A549 (cell line): ENCODE results near the gene ACOT11. TPM values are rescaled to one million over a fixed set of nuclear protein-coding genes. Genes with fewer than 3 reads are reported as not detected.

ENCODE experiments used
- ATAC-seq, 2 experiments: fragments of 200-7000 bp in 1 of 2; fragments of >200 bp in 1 of 2; cut with Nextera tagmentation in 1 of 2; cut with Tn5 transposase in 1 of 2; 3 replicates each; pipeline versions ENCODE4 v1.8.0 to v1.9.1; 2018 to 2020; ENCODE audit warnings: mild to moderate bottlenecking in 1 of 2, moderate library complexity in 1 of 2
- CTCF ChIA-PET: fragments of 300-600 bp; sonication (Branson Sonifier 250); formaldehyde crosslinking; extraction: SDS; loops from one replicate; lab custom pipeline; 2021; ENCODE audit warnings: antibody characterized with exemption, inconsistent platforms; lab: Yijun Ruan, JAX
- POLR2A ChIA-PET: fragments of 350-600 bp; formaldehyde crosslinking; extraction: SDS; loops from one replicate; lab custom pipeline; 2021; ENCODE audit warnings: antibody characterized with exemption, inconsistent platforms; lab: Yijun Ruan, JAX
- DNase-seq, 2 experiments: peaks; one replicate each; pipeline versions ENCODE4 v3.0.0 to v3.0.0-alpha.2; 2011 to 2016; ENCODE audit warnings: low read depth in 1 of 2, low spot score in 1 of 2
- FAIRE-seq: peaks from 2 replicates; lab custom pipeline; 2011; peaks lifted over from hg19 to GRCh38; lab: Jason Lieb, UNC
- H3K27ac ChIP-seq, 2 experiments: fragments of >200 bp; sonication (Bioruptor Twin); formaldehyde crosslinking; 3 replicates each; pipeline ENCODE4 v1.5.1; 2016 to 2017
- H3K4me1 ChIP-seq: fragments of >200 bp; sonication (Bioruptor Twin); formaldehyde crosslinking; 3 replicates; pipeline ENCODE4 v1.6.1; 2016
- H3K4me2 ChIP-seq: fragments of >200 bp; sonication (Bioruptor Twin); formaldehyde crosslinking; 3 replicates; pipeline ENCODE4 v1.6.1; 2016
- H3K4me3 ChIP-seq: fragments of >200 bp; sonication (Bioruptor Twin); formaldehyde crosslinking; 3 replicates; pipeline ENCODE4 v1.5.1; 2016
- H3K9me3 ChIP-seq: fragments of >200 bp; sonication (Bioruptor Twin); formaldehyde crosslinking; 3 replicates; pipeline ENCODE4 v1.6.1; 2016
- ATOH8 ChIP-seq: fragments of 250-450 bp; sonication (Bioruptor Pico); IDR thresholded peaks from 2 replicates; pipeline ENCODE4 v1.5.0; 2020; ENCODE audit warnings: low read depth, mild to moderate bottlenecking, moderate library complexity
- BHLHE40 ChIP-seq: IDR thresholded peaks from 2 replicates; pipeline ENCODE4 v1.6.1; 2012; ENCODE audit warnings: low read depth, low read length, inconsistent platforms
- CBX8 ChIP-seq: fragments of 200-600 bp; sonication (generic); IDR thresholded peaks from 2 replicates; pipeline ENCODE4 v1.6.1; 2016
- CEBPB ChIP-seq, 2 experiments: fragments of >200 bp in 1 of 2; sonication (Bioruptor Twin) in 1 of 2; formaldehyde crosslinking in 1 of 2; IDR thresholded peaks; 2 replicates each; pipeline ENCODE4 v1.6.1; 2012 to 2016
- CTCF ChIP-seq: fragments of >200 bp; sonication (Bioruptor Twin); formaldehyde crosslinking; IDR thresholded peaks from 3 replicates; pipeline ENCODE4 v1.5.1; 2016
- E2F6 ChIP-seq: IDR thresholded peaks from 2 replicates; pipeline ENCODE4 v1.6.1; 2012; ENCODE audit warnings: low read depth, borderline replicate concordance
- EHF ChIP-seq: fragments of 250-450 bp; sonication (Bioruptor Pico); IDR thresholded peaks from 2 replicates; pipeline ENCODE4 v1.5.0; 2020; ENCODE audit warnings: mild to moderate bottlenecking
- EHMT2 ChIP-seq: fragments of 200-600 bp; sonication (generic); IDR thresholded peaks from 2 replicates; pipeline ENCODE4 v1.6.1; 2016; ENCODE audit warnings: antibody characterized with exemption, low read depth, mild to moderate bottlenecking, moderate library complexity
- EP300 ChIP-seq, 2 experiments: fragments of >200 bp; sonication (Bioruptor Twin); formaldehyde crosslinking; IDR thresholded peaks; 2 replicates in 1 of 2; 3 replicates in 1 of 2; pipeline ENCODE4 v1.6.1; 2016 to 2017
- FOSB ChIP-seq: fragments of 250-450 bp; sonication (Bioruptor Pico); IDR thresholded peaks from 2 replicates; pipeline ENCODE4 v1.5.0; 2020; ENCODE audit warnings: mild to moderate bottlenecking, moderate library complexity
- FOSL2 ChIP-seq, 2 experiments: fragments of 450-650 bp in 1 of 2; fragments of >200 bp in 1 of 2; sonication (Bioruptor Twin) in 1 of 2; formaldehyde crosslinking; IDR thresholded peaks; 2 replicates each; pipeline versions ENCODE4 v1.5.0 to v1.6.1; 2016 to 2020; ENCODE audit warnings: mild to moderate bottlenecking in 1 of 2, moderate library complexity in 1 of 2
- FOXS1 ChIP-seq: fragments of 250-450 bp; sonication (Bioruptor Pico); IDR thresholded peaks from 2 replicates; pipeline ENCODE4 v1.5.0; 2020; ENCODE audit warnings: mild to moderate bottlenecking, moderate library complexity
- HDAC2 ChIP-seq: fragments of 200-600 bp; sonication (generic); IDR thresholded peaks from 2 replicates; pipeline ENCODE4 v1.6.1; 2016
- HOXA7 ChIP-seq: fragments of 250-450 bp; sonication (Bioruptor Pico); IDR thresholded peaks from 2 replicates; pipeline ENCODE4 v1.5.0; 2020; ENCODE audit warnings: mild to moderate bottlenecking, moderate library complexity
- HOXB13 ChIP-seq: fragments of 250-450 bp; sonication (Bioruptor Pico); IDR thresholded peaks from 2 replicates; pipeline ENCODE4 v1.5.0; 2020; ENCODE audit warnings: low read depth, mild to moderate bottlenecking, moderate library complexity
- HOXB5 ChIP-seq: fragments of 250-450 bp; sonication (Bioruptor Pico); IDR thresholded peaks from 2 replicates; pipeline ENCODE4 v1.5.0; 2020; ENCODE audit warnings: mild to moderate bottlenecking, moderate library complexity
- JUN ChIP-seq, 2 experiments: fragments of >200 bp; sonication (Bioruptor Twin); formaldehyde crosslinking; IDR thresholded peaks; 2 replicates in 1 of 2; 3 replicates in 1 of 2; pipeline ENCODE4 v1.6.1; 2016 to 2017
- KDM1A ChIP-seq: fragments of 200-600 bp; sonication (generic); IDR thresholded peaks from 2 replicates; pipeline ENCODE4 v1.6.1; 2016; ENCODE audit warnings: low read depth, mild to moderate bottlenecking
- KDM5A ChIP-seq: fragments of 200-600 bp; sonication (generic); IDR thresholded peaks from 2 replicates; pipeline ENCODE4 v1.6.1; 2016; ENCODE audit warnings: antibody characterized with exemption, mild to moderate bottlenecking
- MAX ChIP-seq: IDR thresholded peaks from 2 replicates; pipeline ENCODE4 v1.6.1; 2012
- MAZ ChIP-seq: fragments of 150-350 bp; IDR thresholded peaks from 2 replicates; pipeline ENCODE4 v1.6.1; 2014; ENCODE audit warnings: antibody characterized with exemption, low read depth, low read length, borderline replicate concordance
- NR3C1 ChIP-seq: fragments of >200 bp; sonication (Bioruptor Twin); formaldehyde crosslinking; IDR thresholded peaks from 3 replicates; pipeline ENCODE4 v1.6.1; 2017
- PBX3 ChIP-seq: IDR thresholded peaks from 2 replicates; pipeline ENCODE4 v1.6.1; 2012
- POLR2AphosphoS2 ChIP-seq: conservative IDR thresholded peaks from 2 replicates; pipeline ENCODE4 v1.6.1; 2012; ENCODE audit warnings: low read length, improper control_type of control experiment, inconsistent platforms
- RAD21 ChIP-seq, 2 experiments: fragments of >200 bp in 1 of 2; sonication (Bioruptor Twin) in 1 of 2; formaldehyde crosslinking in 1 of 2; IDR thresholded peaks in 1 of 2; conservative IDR thresholded peaks in 1 of 2; 2 replicates in 1 of 2; 3 replicates in 1 of 2; pipeline ENCODE4 v1.6.1; 2012 to 2018; ENCODE audit warnings: inconsistent platforms in 1 of 2
- RCOR1 ChIP-seq: fragments of 150-350 bp; IDR thresholded peaks from 2 replicates; pipeline ENCODE4 v1.6.1; 2014; ENCODE audit warnings: antibody characterized with exemption, low read length, low read depth
- SMC3 ChIP-seq: fragments of >200 bp; sonication (Bioruptor Twin); formaldehyde crosslinking; IDR thresholded peaks from 3 replicates; pipeline ENCODE4 v1.6.1; 2018; ENCODE audit warnings: inconsistent platforms
- ZFP36 ChIP-seq: fragments of 450-650 bp; IDR thresholded peaks from 2 replicates; pipeline ENCODE4 v1.6.1; 2014; ENCODE audit warnings: borderline replicate concordance; ENCODE audit not compliant: partially characterized antibody
- ZSCAN20 ChIP-seq: fragments of 250-450 bp; sonication (Bioruptor Pico); IDR thresholded peaks from 2 replicates; pipeline ENCODE4 v1.8.0; 2022; ENCODE audit warnings: mild to moderate bottlenecking, moderate library complexity
- WGBS: methylation state at CpG from one replicate; pipeline ENCODE4 v1.1.6; 2017; ENCODE audit errors: missing lambda C conversion rate; 5-methylcytosine and 5-hydroxymethylcytosine counted together
- polyA plus RNA-seq, 4 experiments: library from polyadenylated mRNA; depleted of rRNA in 3 of 4; stranded (reverse); fragments of >200 nt; fragmentation: RNase III in 1 of 4; extraction: RNeasy Plus Mini Kit Qiagen cat#74134 plus additional on column Dnase treatment in 1 of 4; gene quantifications; 2 replicates in 3 of 4; 3 replicates in 1 of 4; pipeline ENCODE4 v1.2.3, GENCODE V29; 2011 to 2017

ACOT11 gene
- polyA plus RNA-seq, 2 of the 4 experiments (the other 2 are of a cell fraction): 1.7 TPM

- POLR2A ChIA-PET: no interaction called here
- 0 out of 3 replicates have a peak, but pooled peaks cover 2% of the 10 kb centered on the region for H3K4me1 ChIP-seq
- no peak for TF ChIP-seq PBX3
- TF ChIP-seq ZFP36: no peak
- TF ChIP-seq, all 56 proteins: peak for 0
- no peak overlapping the region; the same call in 2 of the 3 replicates for H3K4me2 ChIP-seq
- no peak overlapping the region for H3K4me3 ChIP-seq
- WGBS: 96% methylated on average over 10 of the region's 10 CpGs
- FAIRE-seq: no peak
- DNase-seq: no peak
- no peaks in the 10 kb centered on the region for H3K9me3 ChIP-seq
- CTCF ChIA-PET: interaction anchor here (0.9 to 1.3 kb wide), 9 partner anchors 12 to 429 kb away, joined by 3 to 5 read pairs (median 3); partner anchors contain the start of gene ACOT11
- ATAC-seq: peak in 1 of 2 experiments; percentile 28; a peak in 3 of 6 replicates
- no peak overlapping the region for H3K27ac ChIP-seq
Measured at GRCh38 chr1:54500107-54500431, 48.0 kb upstream of the ACOT11 start.

- DNase-seq (no peak), FAIRE-seq (no peak), ATAC-seq (no peak)
- 67% methylated on average over 5 of the region's 5 CpGs for WGBS
- Histone ChIP-seq H3K9me3 (no peaks in the 10 kb centered on the region), H3K4me3 (no peak overlapping the region), H3K4me1 (0 out of 3 replicates have a peak, but pooled peaks cover 2% of the 10 kb centered on the region), H3K4me2 (no peak overlapping the region), H3K27ac (no peak overlapping the region)
- peak; percentile 63 for TF ChIP-seq ZFP36
- TF ChIP-seq EHF: no peak
- ChIA-PET POLR2A (no interaction called here), CTCF (no interaction called here)
Measured at GRCh38 chr1:54501849-54502248, 46.2 kb upstream of the ACOT11 start.

GRCh38 chr1:54502342-54502741 lies 45.7 kb upstream of the ACOT11 start:
- no peak for ATAC-seq

GRCh38 chr1:54506594-54506993 lies 41.4 kb upstream of the ACOT11 start:
- 52% methylated on average over 6 of the region's 6 CpGs for WGBS
- DNase-seq (no peak), ATAC-seq (peak in 1 of 2 experiments; percentile 60; a peak in 4 of 6 replicates), FAIRE-seq (no peak)
- ChIA-PET POLR2A (no interaction called here), CTCF (interaction anchor here (1.6 kb wide), 1 partner anchor 17 kb away, joined by 4 read pairs; no protein-coding TSS in a partner anchor)
- H3K27ac ChIP-seq: no peak overlapping the region
- H3K4me3 ChIP-seq: no peak overlapping the region
- H3K4me1 ChIP-seq: no peaks in the 10 kb centered on the region
- H3K9me3 ChIP-seq: no peaks in the 10 kb centered on the region
- H3K4me2 ChIP-seq: no peak overlapping the region
- no peak for TF ChIP-seq ZSCAN20 (CRISPR knock-in tag)
- TF ChIP-seq HOXB13 (CRISPR knock-in tag): no peak
- TF ChIP-seq HOXB5 (CRISPR knock-in tag): no peak
- no peak for TF ChIP-seq NR3C1
- no peak for TF ChIP-seq E2F6
- no peak for TF ChIP-seq ATOH8 (CRISPR knock-in tag)
- TF ChIP-seq CBX8: no peak
- TF ChIP-seq MAX: no peak
- TF ChIP-seq FOSL2 (IDR thresholded peaks at IDR 0.05): no peak
- TF ChIP-seq FOSL2 (CRISPR knock-in tag; IDR thresholded peaks at IDR 0.05): no peak
- TF ChIP-seq KDM1A: no peak
- no peak for TF ChIP-seq FOSB
- no peak for TF ChIP-seq EP300 (IDR thresholded peaks at IDR 0.05)
- TF ChIP-seq HDAC2: no peak
- TF ChIP-seq CTCF: no peak
- TF ChIP-seq EHMT2: no peak

More at GRCh38 chr1:54502342-54502741, 45.7 kb upstream of the ACOT11 start:
- WGBS: 70% methylated on average over 5 of the region's 5 CpGs
- POLR2A ChIA-PET: no interaction called here
- no peak overlapping the region for H3K4me2 ChIP-seq
- no peak overlapping the region for H3K27ac ChIP-seq
- no peak for DNase-seq
- 0 out of 3 replicates have a peak, but pooled peaks cover 2% of the 10 kb centered on the region for H3K4me1 ChIP-seq
- H3K4me3 ChIP-seq: no peak overlapping the region
- CTCF ChIA-PET: no interaction called here
- no peak for FAIRE-seq
- no peaks in the 10 kb centered on the region for H3K9me3 ChIP-seq
- TF ChIP-seq POLR2AphosphoS2: no peak
- TF ChIP-seq ZSCAN20 (CRISPR knock-in tag): no peak
- no peak for TF ChIP-seq HOXA7 (CRISPR knock-in tag)
- no peak for TF ChIP-seq FOSB
- no peak for TF ChIP-seq RAD21 (conservative IDR thresholded peaks at IDR 0.05 in 1 of 2, IDR thresholded peaks at IDR 0.05 in 1 of 2)
- TF ChIP-seq SMC3: no peak
- no peak for TF ChIP-seq E2F6
- TF ChIP-seq HOXB13 (CRISPR knock-in tag): no peak
- no peak for TF ChIP-seq KDM5A
- no peak for TF ChIP-seq FOXS1
- TF ChIP-seq MAZ: no peak
- TF ChIP-seq CBX8: no peak
- TF ChIP-seq JUN (IDR thresholded peaks at IDR 0.05): no peak
- no peak for TF ChIP-seq CEBPB (IDR thresholded peaks at IDR 0.05)
- TF ChIP-seq BHLHE40: no peak
- TF ChIP-seq RCOR1: no peak
